Left lung (tissue), 10 donors: ENCODE results near the gene ADAMTS17. TPM values are rescaled to one million over a fixed set of nuclear protein-coding genes. Genes with fewer than 3 reads are reported as not detected.
"Not testable (repeated sequence)": the region's sequence is repeated elsewhere in the genome, so short reads cannot be mapped to it uniquely, and the experiment has no call there.

Experiments
- ATAC-seq: fragments of 200-7000 bp; cut with Tn5 transposase; one replicate; pipeline ENCODE4 v1.9.1; 2020; ENCODE audit warnings: moderate library complexity
- DNase-seq, 4 donors: peaks; one replicate each; pipeline ENCODE4 v3.0.0-alpha.2; 2013 to 2020
- H3K27ac ChIP-seq, 2 donors: fragments of 200-600 bp; sonication (generic) in 1 of 2; one replicate each; pipeline versions ENCODE4 v1.5.0 to v1.8.0; 2020 to 2021
- H3K27me3 ChIP-seq, 2 donors: fragments of 200-600 bp; sonication (generic) in 1 of 2; one replicate each; pipeline versions ENCODE4 v1.5.0 to v1.8.0; 2020 to 2021
- H3K36me3 ChIP-seq, 2 donors: fragments of 200-600 bp; sonication (generic) in 1 of 2; one replicate each; pipeline versions ENCODE4 v1.5.0 to v1.8.0; 2020 to 2021
- H3K4me1 ChIP-seq, 2 donors: fragments of 200-600 bp; one replicate each; pipeline ENCODE4 v1.8.0; 2021
- H3K4me3 ChIP-seq, 2 donors: fragments of 200-600 bp; sonication (generic) in 1 of 2; one replicate each; pipeline versions ENCODE4 v1.5.0 to v1.8.0; 2020 to 2021; ENCODE audit warnings: mild to moderate bottlenecking in 1 of 2
- H3K9me3 ChIP-seq, 2 donors: fragments of 200-600 bp; sonication (generic) in 1 of 2; one replicate each; pipeline versions ENCODE4 v1.5.0 to v1.8.0; 2020 to 2021
- intact Hi-C, 2 donors: fragments of 100-400 bp; cut with DNase I; formaldehyde crosslinking; loops; one replicate each; pipeline versions ENCODE4 v1.11.2 to v1.14.2; 2022
- polyA plus RNA-seq, 6 donors: library from polyadenylated mRNA; unstranded; fragments of 120-200 nt; gene quantifications; one replicate each; pipeline ENCODE4 v1.2.1, GENCODE V29; 2013; ENCODE audit not compliant: insufficient read length in 6 of 6
- total RNA-seq, 2 donors: library from RNA; stranded (reverse); fragmentation: NEBNext Ultra II Directional; extraction: Animal tissue kit (Norgen Biotek cat#: 25700); gene quantifications; one replicate each; pipeline ENCODE4 v1.2.1, GENCODE V29; 2021
- TF ChIP-seq, protein P1 (sequence below), 2 donors: fragments of 200-600 bp; sonication (generic) in 1 of 2; IDR thresholded peaks; one replicate each; pipeline versions ENCODE4 v1.5.0 to v1.8.0; 2021; ENCODE audit warnings: antibody characterized with exemption in 2 of 2
- donor health status: DM: no; HTN: yes; CAD: no.
- donor health status: DM: no; HTN: no; CAD: no.

ADAMTS17 gene
- total and polyA plus RNA-seq, 8 donors: 2.0 to 3.9 (median 3.4) TPM

DNA sequence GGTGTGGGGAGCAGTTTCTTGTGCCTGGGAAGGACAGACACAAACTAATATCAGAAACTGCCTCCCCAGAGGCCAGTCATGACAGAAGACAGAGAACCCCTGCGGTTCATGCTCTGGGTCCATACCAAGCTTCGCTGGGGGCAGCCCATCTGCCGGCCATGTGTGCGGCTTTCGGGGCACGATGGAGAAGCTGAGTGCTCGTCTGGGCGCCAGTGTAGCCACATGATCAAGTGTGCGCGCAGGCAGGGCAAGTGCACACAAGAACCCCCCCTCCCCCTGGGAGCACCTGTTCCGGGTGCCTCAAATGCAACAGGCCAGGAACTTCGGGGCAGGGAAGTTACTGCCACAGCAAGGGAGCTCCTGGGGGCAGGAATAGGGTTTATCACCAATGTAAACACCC lies 1.8 kb downstream of the ADAMTS17 start:
- ATAC-seq: no peak
- Histone ChIP-seq H3K4me1 (peaks cover 0 to 18% of the 10 kb centered on the region in 2 donors), H3K36me3 (no peaks in the 10 kb centered on the region), H3K27ac (no peak overlapping the region), H3K27me3 (peaks cover 4 to 74% of the 10 kb centered on the region in 2 donors), H3K9me3 (no peaks in the 10 kb centered on the region), H3K4me3 (no peak overlapping the region)
- intact Hi-C loops: loop anchor here in 1 of 2 donors (10.0 kb wide), 1 partner anchor 405 kb away; no protein-coding TSS in a partner anchor
- DNase-seq: no peak
- TF ChIP-seq, protein P1, sequence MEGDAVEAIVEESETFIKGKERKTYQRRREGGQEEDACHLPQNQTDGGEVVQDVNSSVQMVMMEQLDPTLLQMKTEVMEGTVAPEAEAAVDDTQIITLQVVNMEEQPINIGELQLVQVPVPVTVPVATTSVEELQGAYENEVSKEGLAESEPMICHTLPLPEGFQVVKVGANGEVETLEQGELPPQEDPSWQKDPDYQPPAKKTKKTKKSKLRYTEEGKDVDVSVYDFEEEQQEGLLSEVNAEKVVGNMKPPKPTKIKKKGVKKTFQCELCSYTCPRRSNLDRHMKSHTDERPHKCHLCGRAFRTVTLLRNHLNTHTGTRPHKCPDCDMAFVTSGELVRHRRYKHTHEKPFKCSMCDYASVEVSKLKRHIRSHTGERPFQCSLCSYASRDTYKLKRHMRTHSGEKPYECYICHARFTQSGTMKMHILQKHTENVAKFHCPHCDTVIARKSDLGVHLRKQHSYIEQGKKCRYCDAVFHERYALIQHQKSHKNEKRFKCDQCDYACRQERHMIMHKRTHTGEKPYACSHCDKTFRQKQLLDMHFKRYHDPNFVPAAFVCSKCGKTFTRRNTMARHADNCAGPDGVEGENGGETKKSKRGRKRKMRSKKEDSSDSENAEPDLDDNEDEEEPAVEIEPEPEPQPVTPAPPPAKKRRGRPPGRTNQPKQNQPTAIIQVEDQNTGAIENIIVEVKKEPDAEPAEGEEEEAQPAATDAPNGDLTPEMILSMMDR (IDR thresholded peaks at IDR 0.05): no peak

DNA sequence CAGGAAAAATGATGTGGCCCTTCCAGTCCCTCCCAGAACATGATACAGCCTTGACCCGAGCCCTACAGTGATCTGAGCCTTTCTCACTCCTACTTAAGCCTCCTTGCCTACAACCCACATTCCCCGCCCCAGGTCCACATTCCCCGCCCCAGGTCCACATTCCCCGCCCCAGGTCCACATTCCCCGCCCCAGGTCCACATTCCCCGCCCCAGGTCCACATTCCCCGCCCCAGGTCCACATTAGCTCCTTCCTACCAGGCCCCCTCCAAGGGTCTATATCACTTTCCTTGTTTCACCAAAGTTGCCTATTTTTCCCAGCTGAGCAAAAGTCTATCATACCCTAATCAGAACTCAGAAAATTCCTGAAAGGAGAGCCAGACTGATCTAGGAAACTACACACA lies 2.3 kb downstream of the ADAMTS17 start:
- intact Hi-C loops: loop anchor here in 1 of 2 donors (10.0 kb wide), 1 partner anchor 405 kb away; no protein-coding TSS in a partner anchor
- H3K4me3 ChIP-seq, ATAC-seq, H3K36me3 ChIP-seq, H3K9me3 ChIP-seq, H3K27ac ChIP-seq, DNase-seq: not testable (repeated sequence)
- Histone ChIP-seq H3K27me3 (peaks cover 4 to 80% of the 10 kb centered on the region in 2 donors), H3K4me1 (peaks cover 0 to 18% of the 10 kb centered on the region in 2 donors)

DNA sequence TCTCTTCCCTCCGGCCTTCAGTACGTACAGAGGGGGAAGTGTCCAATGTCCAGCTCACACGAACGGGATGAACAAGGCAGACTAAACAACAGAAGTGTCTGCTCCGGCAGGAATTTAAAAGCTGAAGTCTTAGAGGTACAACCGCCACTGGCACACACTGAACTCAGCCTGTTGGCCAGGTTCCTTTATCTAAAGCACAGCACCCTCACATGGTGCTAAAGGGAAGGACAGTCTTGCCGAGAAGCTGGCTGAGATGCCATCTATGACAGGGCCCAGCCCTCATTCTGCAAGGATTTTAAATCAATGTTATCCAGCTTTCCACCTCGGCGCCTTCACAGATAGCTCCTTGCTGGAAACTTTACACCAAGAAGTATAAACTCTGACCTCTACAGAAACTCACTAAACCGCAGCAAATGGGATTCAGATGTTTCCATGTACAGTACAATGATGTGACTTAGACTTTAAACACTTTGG lies 2.8 kb downstream of the ADAMTS17 start:
- ATAC-seq: peak; percentile 62
- TF ChIP-seq, protein P1 (IDR thresholded peaks at IDR 0.05): peak; percentile 50 to 62
- H3K27me3 ChIP-seq: peaks cover 4 to 82% of the 10 kb centered on the region in 2 donors
- no peaks in the 10 kb centered on the region for H3K9me3 ChIP-seq
- H3K27ac ChIP-seq: no peak overlapping the region
- no peaks in the 10 kb centered on the region for H3K36me3 ChIP-seq
- intact Hi-C loops: loop anchor here in 1 of 2 donors (10.0 kb wide), 1 partner anchor 404 kb away; no protein-coding TSS in a partner anchor
- peak in 3 of 4 donors; percentile 51 to 81 (median 60) for DNase-seq
- H3K4me1 ChIP-seq: peaks cover 0 to 18% of the 10 kb centered on the region in 2 donors
- H3K4me3 ChIP-seq: no peak overlapping the region

DNA sequence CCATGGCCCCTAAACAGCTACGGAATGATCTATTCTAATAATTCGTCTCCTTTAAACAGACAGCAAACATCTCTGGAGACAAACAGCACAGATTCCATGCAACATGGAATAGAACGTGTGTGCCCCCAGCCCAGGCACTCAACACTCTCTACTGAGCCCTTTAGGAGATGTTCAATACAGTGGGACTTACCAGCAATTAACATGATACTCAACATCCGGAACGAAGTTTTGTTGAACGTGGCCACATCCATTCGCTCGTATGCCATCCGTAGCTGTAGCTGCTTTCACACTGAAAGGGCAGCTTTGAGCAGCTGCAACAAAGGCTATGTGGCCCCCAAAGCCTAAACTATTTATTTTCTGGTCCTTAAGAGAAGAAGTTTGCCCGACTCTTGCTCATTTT lies 3.5 kb downstream of the ADAMTS17 start:
- ATAC-seq (no peak), DNase-seq (no peak)
- H3K4me1 ChIP-seq: peaks cover 0 to 18% of the 10 kb centered on the region in 2 donors
- H3K4me3 ChIP-seq: no peak overlapping the region
- TF ChIP-seq, protein P1 (IDR thresholded peaks at IDR 0.05): no peak
- H3K36me3 ChIP-seq: no peaks in the 10 kb centered on the region
- peaks cover 4 to 75% of the 10 kb centered on the region in 2 donors for H3K27me3 ChIP-seq
- no peaks in the 10 kb centered on the region for H3K9me3 ChIP-seq
- intact Hi-C loops: loop anchor here in 1 of 2 donors (10.0 kb wide), 1 partner anchor 403 kb away; no protein-coding TSS in a partner anchor
- no peak overlapping the region for H3K27ac ChIP-seq

DNA sequence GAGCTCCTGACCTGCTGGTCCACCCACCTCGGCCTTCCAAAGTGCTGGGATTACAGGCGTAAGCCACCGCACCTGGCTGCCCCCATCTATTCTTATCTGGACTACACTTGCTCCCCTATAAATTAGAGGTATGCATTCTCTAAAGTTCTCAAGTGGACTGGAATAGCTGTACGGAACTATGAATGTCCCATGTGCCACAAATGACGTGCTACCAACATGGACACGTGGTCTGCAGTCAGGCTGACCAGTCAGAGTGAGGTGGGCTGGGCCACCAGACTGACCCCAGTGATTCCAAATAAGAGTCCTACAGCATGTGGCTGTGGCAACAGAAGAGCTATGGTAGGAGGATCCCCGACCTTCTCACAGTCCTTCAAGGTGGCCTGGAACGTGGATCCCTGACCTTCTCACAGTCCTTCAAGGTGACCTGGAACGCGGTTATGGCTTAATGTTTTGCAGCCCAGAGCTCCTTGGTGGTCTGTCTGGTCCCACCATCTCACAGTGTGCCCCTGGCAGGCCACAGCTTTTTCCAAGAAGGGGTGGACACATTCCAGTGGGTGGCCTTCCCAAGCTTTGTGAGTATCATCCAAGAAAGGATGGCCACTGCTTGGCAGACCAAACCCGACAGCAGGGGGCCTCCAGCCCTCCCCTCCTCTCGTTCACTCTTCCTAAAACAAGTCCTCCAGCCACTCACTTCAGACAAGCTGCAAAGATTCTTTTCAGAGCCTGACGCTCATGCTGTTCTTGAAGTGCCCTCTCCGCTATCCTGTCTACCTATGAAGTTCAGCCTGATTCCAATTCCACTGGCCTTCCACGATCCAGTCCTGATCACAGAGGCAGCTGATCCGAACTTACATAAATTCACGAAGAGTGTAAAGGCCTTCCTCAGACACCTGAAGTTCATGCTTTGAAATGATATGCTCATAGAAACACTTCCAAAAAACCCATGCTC lies 4.4 kb downstream of the ADAMTS17 start:
- H3K27ac ChIP-seq: no peak overlapping the region
- intact Hi-C loops: loop anchor here in 1 of 2 donors (10.0 kb wide), 1 partner anchor 403 kb away; no protein-coding TSS in a partner anchor
- ATAC-seq: no peak
- TF ChIP-seq, protein P1 (IDR thresholded peaks at IDR 0.05): no peak
- H3K9me3 ChIP-seq: no peaks in the 10 kb centered on the region
- no peak overlapping the region for H3K4me3 ChIP-seq
- peaks cover 0 to 18% of the 10 kb centered on the region in 2 donors for H3K4me1 ChIP-seq
- H3K36me3 ChIP-seq: no peaks in the 10 kb centered on the region
- peaks cover 4 to 66% of the 10 kb centered on the region in 2 donors for H3K27me3 ChIP-seq
- DNase-seq: no peak
